Measurements from ENCODE around the gene OSMR.

OSMR gene

DNA sequence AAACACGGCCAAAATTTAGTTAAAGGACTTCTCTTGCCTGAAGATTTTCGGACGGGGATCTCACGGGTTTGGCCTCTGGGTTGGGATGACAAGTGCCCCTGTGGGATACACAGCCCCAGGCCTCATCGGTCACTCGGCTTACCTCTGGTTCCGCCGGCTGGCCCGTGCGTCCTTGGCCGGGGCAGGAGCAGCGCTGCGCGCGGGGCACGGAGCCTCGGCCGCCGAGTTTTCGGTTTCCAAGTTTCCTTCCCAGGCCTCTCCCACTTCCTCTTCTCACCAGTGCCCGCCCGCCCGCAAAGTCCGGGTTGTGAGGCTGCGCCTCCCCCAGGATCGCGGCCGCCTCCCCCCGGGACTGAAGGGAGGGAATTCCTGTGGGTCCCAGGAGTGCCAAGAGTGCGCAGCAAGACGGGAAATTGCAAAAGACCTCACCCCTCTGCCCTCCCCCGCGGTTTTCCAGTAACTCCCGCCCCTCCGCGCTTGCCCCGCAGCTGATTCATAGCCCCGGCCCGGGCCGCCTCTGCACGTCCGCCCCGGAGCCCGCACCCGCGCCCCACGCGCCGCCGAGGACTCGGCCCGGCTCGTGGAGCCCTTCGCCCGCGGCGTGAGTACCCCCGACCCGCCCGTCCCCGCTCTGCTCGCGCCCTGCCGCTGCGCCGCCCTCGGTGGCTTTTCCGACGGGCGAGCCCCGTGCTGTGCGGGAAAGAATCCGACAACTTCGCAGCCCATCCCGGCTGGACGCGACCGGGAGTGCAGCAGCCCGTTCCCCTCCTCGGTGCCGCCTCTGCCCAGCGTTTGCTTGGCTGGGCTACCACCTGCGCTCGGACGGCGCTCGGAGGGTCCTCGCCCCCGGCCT is at the start of gene OSMR:
Gene OSMR, plus strand, starts transcription at position 487 of the 853 bp plus-strand sequence. CDS start 23,033 bp downstream, outside the sequence.
- DNase-seq: peak; percentile 8

DNA sequence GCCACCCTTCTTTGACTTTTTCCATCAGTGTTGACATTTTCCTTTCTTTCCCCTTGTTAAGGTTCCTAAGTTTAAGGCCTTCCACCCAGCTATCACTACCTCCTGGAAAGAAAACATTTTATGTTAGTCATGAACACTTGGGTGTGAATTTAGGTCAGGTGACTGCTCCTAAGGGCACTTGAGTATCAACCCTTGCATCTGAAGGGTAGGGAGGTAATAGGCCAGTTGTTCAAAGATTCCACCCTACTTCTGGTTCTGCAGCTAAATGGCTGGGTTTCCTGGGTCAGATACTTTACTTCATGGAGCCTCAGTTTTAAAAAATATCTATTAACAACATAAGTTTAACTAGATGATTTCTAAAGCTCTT is 49.1 kb upstream of the OSMR start:
- no peak for DNase-seq

DNA sequence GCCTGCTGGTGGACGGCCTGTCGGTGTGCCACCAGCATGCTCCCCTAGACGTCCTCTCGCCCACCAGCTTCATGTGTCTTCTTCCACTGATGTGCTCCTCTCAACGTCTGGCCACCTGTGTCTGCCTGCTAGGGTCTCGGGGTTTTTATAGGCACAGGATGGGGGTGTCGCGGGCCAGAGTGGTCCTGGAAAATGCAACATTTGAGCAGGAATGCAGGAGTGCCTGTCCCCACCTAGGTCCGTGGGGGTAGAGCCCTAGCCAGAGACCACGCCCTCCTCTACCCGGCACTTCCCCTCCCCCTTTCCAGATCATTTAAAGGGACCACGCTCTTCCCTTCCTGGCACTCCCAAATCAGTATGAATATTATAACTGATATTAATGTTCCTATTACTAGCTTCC is 48.0 kb upstream of the OSMR start:
- DNase-seq: no peak

DNA sequence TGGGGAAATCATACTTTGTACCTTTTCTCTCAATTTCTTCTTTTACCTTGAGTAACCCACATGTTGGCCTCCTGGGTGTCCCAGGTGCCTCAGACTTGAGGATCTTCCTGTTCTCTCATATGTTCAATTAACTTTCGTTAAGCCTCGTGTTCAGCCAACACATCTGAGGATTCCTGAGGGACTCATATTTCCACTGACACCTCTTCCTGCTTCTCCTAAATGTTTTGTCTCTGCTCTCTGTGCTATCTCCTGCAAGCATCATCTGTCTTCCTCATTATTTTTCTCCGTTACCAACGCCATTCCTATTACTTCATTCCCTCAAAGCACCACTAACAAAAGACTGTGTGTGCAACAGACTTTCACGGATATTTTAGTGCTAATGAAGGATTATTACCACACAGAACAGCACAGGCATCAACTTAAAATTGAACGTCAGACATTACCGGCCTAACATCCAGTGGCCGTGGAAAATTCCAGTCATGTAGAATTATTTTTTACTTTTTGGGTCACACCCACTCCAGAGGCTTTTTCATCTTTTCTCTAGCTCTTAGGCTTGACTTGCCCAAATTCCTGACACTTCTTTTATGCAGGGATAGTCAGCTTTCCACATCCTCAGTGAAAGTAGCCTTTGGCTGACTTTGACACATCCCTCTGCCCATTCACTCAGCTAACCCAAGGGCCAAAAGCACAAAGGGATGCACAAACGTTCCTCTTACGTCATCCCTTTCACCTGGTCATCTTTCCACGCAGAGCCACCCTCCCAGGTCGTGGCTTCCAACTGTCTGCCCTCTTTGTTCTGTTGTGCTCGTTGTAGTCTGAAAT is 46.0 kb upstream of the OSMR start:
- DNase-seq: no peak

DNA sequence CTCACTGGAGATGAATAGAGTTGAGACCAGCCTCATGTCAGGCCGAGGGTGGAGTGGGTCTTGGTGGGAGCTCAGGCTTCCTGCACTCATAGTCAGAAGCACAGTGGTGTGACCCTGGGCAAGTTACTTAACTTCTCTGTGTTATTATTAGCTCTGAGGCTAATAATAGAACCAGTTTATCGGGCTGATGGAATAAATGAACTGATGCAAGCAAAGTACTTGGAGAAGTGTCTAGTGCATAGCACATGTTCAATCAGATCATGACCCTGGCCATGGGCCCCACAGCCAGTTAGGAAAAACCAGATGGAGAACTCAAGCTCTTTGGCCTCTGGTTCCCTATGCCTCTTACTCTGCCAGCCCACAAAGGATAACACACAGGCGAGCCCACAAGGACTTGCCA is 45.3 kb upstream of the OSMR start:
- DNase-seq: no peak

DNA sequence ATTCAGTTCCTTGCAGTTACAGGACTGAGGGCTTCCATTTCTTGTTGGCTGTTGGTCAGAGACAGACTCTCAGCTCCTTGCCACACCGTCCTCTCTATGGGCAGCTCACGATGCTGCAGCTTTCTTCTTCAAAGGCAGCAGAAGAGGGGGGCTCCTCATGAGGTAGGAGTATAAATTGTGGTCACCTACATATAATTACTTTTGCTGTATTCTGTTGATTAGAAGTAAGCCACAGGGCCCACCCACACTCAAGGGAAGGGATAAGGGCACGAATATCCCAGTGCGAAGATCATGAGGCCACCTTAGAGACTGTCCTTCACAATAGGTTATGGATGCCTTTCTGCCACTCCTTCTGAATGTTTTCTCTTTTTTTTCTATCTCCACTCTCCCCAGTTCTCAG is 43.7 kb upstream of the OSMR start:
- DNase-seq: no peak

DNA sequence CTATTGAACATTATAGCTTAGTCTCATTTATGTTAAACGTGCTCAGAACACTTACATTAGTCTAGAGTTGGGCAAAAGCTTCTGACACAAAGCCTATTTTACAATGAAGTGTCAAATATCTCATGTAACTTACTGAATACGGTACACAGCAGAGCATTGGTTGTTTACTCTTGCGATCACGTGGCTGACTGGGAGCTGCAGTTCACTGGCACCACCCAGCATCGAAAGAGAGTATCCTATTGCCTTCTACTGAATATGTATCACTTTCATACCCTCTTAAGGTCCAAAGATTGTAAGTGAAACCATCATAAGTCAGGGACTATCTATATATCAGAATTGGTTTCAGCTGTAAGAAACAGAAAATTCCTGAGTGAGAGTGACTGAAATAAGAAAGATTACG is 42.6 kb upstream of the OSMR start:
- no peak for DNase-seq

DNA sequence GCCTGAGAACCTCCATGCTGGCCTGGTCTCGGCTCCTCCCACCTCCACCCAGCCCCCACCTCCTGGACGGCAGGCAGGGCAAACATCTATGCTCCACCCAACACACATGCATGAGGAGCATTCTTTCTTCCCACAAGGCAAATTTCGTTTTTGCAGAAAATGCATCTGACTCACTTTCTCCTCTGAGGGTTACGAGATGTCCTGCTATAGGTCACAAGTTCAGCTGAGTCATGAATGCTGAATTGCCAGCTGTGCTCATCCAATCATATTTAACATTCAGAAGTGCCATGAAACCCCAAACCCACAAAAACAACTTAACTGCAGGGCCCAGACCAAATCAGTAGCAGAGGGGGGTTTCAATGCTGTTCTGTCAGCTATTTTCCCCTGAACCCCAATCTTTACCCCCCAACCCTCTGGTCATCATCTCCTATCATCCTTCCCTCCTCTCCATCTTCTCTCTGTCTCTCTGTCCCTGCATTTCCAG is 39.0 kb upstream of the OSMR start:
- no peak for DNase-seq

DNA sequence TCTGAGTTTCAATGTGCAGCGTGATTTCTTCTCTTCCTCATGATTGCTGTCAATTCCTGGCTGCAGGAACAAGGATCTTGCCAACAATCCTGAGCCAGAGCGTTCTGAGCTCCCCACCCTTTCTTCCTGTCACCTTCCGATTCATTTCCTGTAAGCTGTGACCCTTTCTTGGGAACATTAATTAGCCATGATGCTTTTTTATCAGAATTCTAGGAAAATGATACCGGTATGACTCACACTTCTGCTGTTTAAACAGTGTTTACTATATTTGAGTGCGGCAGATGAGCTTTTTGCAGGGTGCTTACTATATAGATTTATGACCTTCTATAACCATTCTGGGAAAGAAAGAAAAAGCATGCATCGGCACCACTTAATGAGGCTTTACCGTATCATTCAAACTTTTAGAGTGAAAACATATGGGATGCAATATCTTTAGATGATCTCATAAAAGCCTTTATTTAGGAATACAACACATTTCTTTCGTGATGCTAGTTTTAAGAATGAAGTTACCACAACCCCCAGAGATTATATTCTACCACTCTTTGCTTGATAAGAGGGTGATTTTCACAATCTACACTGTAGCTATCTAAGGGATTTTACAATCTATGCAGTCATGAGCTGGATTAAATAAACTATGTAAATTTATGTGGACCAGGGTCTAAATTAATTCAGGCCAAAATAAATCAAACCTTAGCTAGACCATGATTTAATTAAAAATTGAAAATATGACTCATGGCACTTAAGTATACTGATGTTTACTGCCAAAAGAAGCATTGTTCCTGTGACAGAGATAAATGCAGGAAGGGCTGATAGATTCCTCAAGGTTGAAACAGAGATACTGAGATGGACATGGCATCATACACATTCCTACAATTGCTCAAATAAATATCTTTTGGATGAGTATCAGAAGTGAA is 38.0 kb upstream of the OSMR start:
- no peak for DNase-seq

DNA sequence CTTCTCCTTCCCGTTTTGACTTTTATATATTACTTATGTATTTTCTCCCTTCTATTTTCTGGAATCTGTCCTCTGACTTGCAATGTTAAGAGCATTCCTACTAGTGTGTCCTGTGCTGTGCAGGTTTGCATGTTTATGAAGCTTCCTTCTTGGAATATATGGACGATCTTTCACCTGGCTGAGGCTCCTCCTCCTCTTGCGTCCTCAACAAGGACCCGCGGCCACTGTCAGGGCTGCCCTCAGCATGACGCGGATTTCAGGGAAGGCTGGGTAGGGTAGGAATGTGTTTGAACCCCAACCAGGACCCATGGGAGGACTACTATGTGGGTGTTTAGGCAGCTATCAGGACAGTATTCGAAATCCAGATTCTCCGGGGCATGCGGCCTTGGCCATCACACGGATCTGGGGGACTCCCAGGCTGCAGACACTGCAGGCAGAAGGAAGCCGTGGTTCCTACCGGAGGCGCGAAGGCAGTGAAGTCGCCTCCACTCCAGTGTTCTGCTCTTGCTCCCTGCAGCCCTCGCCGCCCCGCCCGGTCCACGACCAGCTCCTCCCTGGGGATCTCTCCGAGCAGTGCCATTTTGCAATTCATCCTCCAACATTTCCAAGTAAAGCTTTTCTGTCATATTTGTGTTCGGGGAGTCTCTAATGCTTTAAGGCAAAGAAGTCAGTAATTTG is 37.0 kb upstream of the OSMR start:
- no peak for DNase-seq

DNA sequence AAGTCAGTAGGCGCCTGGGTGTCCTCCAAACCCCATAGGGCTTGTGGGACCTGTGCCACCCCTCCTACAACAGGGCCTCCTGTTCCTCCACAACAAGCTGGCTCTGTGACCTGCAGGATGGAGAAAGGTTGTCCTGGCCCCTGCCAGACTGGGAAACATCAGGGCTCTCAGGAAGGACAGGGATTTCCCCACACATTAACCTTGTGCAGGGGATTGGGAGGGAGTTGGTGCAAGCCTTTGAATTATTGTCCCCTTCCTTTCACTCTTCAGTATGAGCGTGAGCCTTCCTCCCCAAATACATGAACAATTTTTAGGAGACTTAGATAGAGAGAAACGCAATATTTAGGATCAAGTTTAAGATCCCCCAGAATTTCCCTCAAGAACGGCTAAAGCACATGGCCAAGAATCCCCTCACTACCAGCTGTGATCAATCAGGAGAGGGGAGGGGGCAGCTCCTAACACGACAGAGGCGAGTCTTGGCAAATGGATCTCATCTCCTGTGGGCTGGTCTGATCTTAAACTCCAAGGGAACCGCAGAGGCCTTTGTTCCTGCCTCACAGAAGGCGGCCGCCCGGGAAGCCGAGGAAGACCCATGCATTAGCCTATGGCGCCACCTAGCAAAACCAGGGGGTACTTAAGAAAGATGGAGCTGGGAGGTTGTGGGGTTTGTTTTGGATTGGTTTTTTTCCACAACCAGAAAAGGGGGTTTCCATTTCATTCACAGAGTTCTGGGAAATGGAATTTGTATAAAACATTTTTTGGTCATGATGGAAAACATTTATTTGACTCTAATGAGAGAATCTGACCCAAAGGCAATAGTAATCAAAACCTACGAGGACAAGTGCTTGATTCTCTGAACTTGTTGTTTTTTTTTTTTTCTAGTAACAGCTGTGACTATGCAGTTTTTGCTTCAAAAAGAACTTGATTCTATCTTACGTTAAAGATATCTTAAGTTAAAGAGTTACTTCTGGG is 36.1 kb upstream of the OSMR start:
- DNase-seq: peak; percentile 36

DNA sequence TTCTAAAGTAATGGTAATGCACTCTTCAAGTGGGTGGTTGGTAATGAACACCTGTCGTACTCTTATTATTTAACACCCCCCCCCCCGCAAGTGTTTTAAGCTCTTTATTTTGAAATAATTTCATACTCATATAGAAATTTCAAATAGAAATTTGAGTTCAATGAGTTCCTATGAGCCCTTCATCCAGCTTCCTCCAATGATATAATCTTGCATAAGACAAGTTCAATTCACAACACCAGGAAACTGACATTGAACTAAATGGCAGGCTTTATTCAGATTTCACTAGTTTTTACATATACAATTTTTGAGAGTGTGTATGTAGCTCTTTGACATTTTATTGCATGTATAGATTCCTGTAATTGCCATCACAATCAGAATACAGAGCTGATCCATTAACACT is 30.9 kb upstream of the OSMR start:
- no peak for DNase-seq

DNA sequence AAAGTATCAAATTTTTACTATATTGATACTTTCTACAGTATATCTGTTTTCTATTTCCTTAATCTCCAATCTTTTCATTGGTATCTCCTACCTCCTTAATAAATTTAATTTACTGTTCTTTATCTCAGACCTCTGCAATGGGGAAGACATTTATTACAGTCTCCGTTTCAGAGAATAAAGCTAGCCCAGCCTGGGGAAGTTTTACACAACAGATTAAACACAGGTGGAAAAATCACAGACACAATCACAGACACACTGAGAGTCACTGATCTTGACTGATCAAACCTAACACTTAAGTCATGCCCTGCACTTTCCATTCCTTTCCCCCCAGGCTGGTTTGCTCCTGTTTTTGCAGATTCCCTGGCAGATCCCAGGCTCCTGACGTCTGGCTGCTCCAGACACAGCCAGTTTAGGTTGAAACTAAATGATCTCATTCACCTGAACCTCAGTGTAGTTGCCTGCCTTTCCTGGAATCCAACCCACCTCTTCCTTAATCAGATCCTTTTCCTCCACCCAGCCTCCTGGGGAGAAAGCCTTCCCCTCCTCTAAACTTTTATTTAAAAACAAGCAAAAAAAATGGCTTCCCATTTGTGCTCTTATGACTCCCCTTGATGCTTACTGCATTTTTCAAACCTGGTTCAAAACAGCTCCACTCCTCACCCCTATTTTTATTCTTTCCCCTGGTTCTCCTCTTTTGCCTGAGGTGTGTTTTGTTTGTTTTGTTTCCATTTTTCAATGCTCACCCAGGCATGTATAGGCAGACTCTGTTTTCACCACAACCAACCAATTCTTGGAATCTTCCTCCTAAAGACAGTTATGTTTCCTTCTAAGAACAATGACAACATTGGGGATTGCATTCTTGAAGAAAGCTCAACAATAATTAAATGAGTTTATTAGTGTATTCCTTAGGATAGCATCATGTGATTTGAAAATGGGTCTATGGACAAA is 29.5 kb upstream of the OSMR start:
- DNase-seq: no peak

DNA sequence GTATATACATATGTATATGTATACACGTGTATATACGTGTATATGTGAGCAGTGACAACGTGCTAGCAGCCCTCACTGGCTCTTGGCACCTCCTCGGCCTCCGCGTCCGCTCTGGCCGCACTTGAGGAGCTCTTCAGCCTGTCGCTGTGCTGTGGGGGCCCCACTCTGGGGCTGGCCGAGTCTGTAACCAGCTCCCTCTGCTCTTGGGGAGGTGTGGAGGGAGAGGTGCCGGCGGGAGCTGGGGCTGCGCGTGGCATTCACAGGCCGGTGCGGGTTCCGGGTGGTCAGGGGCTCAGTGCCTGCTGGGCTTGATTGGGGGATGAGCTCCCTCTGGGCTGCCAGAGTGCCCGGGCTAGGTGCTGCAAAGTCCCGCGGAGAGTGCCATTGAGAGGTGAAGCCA is 24.1 kb upstream of the OSMR start:
- DNase-seq: no peak

DNA sequence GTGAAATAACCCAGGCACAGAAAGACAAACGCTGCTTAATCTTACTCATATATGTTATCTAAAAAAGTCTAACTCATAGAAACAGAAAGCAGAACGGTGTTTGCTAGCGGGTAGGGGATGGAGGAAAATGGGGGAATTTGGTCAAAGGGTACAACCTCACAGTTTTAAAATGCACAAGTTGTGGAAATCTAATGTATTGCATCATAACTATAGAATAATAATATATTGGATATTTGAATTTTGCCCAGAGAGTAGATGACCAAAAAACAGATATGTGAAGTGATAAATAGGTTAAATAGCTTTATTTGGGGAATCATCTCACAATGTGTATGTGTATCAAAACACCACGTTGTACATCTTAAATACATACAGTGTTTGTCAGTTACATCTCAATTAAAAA is 22.3 kb upstream of the OSMR start:
- DNase-seq: no peak

DNA sequence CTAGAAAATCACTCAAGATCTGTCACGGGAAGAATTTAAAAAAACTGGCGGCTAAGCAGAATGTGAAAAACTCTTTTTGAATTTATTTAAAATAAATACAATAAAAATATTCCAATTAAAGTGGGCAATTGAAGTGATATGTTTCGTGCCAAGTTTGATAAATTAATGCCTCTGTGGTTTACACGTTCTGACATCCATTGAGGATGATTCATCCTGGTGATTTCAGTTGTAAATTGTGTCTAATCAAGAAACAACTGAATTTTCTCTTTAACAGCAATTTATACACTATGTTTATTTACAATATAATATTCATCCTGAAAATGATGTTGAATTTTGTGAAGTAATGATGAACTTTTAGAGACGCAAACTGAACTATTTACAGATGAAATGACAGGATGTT is 21.0 kb upstream of the OSMR start:
- DNase-seq: no peak

DNA sequence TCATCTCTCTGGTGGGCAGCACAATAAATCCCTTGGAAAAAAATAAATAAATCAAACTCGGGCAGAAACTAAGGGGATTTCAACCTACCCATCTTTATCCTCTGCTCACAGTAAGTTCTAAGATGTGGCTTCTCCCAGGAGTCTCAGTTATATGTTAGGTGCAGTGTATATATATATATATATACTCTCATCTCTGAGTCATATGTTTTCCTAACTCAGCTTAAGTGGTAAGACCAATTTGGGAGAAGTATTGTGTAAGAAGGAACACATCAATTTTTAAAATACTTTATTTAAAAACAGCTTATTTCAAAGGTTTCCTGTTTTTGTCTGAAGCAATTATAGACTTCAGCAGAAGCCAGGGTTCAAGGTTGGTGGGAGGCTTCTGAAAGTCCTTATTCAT is 20.3 kb upstream of the OSMR start:
- DNase-seq: no peak

DNA sequence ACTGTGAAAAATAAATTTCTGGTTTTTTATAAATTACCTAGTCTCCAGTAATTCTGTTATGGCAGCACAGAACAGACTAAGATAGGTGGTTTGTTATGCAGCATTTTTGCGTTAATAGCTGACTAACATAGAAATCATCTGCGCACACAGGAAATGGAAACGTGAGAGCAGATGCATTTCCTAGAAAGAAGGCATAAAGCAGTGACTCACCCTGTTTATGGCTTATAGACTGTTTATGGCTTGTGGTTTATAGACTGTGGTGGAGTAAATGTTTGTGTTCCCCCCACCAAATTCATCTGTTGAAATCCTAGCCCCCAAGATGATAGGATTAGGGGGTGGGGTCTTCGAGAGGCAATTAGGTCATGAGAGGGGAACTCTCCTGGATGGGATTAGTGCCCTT is 18.3 kb upstream of the OSMR start:
- no peak for DNase-seq

DNA sequence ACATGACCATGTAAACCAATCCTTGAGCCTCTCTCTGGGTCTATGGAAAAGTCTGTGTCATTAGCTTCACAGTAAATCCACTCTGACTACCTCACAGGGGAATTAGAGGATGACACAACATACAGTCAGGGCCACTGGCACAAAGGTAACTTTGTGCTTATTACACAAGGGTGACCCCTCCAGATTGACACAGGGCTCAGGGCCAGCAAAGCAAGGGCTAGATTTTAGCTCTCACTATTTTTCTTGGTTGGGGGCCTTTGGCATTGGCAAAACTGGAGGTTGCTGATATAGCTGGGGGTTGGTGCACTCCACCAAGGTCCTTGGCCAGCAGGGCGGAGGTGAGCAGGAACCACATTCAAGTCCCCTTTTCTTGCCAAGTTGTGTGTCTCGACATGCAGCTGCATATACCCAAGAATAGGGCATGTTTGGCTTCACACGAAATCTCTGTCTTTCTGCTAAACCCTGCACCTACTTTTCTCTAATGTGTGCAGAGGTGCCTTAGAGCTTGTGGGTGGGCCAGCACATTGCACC is 15.2 kb upstream of the OSMR start:
- no peak for DNase-seq

DNA sequence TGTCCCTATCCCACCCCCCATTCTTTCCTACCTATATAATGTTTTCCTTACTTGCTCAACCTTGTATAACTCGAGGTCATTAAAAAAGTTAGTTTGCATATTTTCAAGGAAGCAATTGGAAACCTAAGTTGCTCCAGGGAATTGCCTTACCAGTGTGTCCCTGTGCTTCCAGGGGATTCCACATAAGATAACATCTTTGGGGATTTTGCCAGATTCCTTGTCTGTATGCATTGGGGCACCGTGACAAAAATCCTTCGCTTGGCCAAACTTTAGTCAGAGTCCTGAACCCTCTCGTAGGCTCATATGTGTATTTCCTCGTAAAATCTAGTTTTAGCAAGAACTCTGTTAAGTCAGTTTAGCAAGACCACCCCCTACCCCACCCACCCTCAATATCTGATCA is 14.7 kb upstream of the OSMR start:
- DNase-seq: no peak
